ENCODE measurements around the gene KLF15. TPM values are rescaled to one million over a fixed set of nuclear protein-coding genes. Genes with fewer than 3 reads are reported as not detected.

KLF15 gene
- total and polyA plus RNA-seq, 2 donors from 2014 or later: 22.9 to 30.0 TPM

DNA sequence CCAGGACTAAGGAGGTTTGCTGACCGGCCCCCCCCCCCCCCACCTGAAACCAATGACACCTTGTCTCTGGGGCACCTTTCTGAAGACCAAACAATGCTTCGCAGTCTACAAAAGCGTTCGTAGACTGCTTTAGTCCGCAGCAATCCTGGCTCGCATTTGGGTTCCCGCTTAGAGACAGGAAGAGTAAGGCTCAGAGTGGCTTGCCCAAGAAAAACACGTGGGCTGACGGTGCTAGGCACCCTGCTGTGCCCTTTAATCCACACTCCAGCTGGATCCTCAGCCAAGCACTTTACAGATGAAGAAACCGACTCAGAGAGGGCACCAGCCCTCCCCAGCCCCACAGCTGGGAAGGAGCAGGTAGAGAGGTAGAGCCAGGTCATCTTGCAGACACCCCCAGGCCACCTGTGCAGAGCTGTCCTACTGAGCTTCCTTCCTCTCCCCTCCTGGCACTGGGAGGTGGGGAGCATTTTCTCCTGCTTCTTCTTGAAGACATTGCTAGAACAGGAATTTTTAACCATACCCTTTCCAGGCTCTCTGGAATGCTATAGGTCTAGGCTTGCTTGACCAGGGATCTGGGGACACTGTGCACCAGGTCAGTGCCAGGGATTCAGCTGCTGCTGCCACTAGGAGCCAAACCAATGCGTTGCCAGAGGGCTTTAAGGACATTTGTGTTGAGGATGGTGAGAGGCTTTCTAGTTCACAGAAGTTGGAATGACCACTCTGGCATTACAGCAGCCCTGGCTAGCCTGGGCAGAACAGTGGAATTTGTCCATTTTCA lies 1.0 kb upstream of the KLF15 start:
- H3K4me3 ChIP-seq (ENCODE audit: low read length in 3 of 3): peak overlapping the region in 1 of 3 donors; percentile 67
- TF ChIP-seq, protein P1, sequence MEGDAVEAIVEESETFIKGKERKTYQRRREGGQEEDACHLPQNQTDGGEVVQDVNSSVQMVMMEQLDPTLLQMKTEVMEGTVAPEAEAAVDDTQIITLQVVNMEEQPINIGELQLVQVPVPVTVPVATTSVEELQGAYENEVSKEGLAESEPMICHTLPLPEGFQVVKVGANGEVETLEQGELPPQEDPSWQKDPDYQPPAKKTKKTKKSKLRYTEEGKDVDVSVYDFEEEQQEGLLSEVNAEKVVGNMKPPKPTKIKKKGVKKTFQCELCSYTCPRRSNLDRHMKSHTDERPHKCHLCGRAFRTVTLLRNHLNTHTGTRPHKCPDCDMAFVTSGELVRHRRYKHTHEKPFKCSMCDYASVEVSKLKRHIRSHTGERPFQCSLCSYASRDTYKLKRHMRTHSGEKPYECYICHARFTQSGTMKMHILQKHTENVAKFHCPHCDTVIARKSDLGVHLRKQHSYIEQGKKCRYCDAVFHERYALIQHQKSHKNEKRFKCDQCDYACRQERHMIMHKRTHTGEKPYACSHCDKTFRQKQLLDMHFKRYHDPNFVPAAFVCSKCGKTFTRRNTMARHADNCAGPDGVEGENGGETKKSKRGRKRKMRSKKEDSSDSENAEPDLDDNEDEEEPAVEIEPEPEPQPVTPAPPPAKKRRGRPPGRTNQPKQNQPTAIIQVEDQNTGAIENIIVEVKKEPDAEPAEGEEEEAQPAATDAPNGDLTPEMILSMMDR (IDR thresholded peaks at IDR 0.05; ENCODE audit: borderline replicate concordance, extremely low read depth, insufficient read depth): no peak
- peaks cover 0 to 26% (median 17%) of the 10 kb centered on the region in 3 donors for H3K4me1 ChIP-seq (ENCODE audit: control insufficient read depth in 2 of 3, insufficient read depth in 2 of 3, low read depth in 1 of 3, low read length in 3 of 3)
- H3K36me3 ChIP-seq (ENCODE audit: control insufficient read depth in 2 of 3, insufficient read depth in 3 of 3, low read length in 3 of 3): no peaks in the 10 kb centered on the region
- no peaks in the 10 kb centered on the region for H3K27me3 ChIP-seq (ENCODE audit: control insufficient read depth, insufficient read depth, low read length)
- intact Hi-C loops (cut with DNase I): no loop called here
- no peak for FAIRE-seq
- no peaks in the 10 kb centered on the region for H3K9me3 ChIP-seq (ENCODE audit: control insufficient read depth in 2 of 3, insufficient read depth in 1 of 3, low read length in 3 of 3)
- peak in 1 of 5 donors; percentile 67 for DNase-seq
- peak overlapping the region in 1 of 2 donors; percentile 54 for H3K27ac ChIP-seq (ENCODE audit: low read depth in 2 of 2, low read length in 2 of 2)
- H3K9ac ChIP-seq (ENCODE audit: low read length in 3 of 3): peak overlapping the region in 1 of 3 donors; percentile 65

DNA sequence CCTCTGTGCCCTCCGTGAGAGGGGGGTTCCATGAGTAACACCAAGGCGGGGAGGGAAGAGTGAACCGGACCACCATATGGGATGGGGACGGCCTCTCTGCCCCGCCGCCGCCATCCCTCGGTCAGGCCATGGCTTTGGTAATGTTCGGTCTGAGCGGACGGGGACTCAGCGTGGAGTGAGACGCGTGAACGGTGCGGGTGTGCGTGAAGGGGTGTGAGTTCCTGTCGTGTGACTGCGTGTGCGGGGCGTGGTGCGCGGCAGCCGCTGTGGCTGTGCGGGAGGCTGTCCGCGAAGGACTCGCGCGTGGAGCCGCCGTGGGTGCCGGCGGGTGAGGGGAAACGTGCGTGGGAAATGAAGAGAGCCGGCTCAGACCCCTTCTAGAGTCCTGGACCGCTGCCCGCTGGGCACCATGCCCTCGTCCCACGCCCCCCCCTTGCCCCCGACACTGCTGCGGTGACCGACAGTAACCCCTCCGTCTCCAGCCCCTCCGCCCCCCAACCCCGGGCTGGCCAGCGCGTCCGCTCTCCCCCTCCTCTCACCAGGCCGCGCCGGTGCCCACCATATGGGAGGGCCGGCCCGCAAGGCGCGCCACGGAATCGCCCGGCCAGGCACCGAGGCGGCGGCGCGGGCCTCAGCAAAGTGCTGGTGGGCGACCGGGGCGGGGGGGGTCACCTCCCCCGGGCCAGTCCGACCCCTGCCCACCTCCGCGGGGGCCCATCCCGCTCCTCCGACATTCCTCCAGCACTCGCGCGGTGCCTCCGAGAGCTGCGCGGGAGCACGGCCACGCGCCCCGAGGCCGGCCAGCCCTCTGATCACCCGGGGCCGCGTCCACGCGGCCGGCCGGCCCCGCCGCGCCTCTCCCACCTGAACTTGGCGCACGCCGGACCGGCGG lies 589 bp downstream of the KLF15 start:
- intact Hi-C loops (cut with DNase I): no loop called here
- DNase-seq: peak in 3 of 5 donors; percentile 50 to 84 (median 79)
- peak overlapping the region; percentile 35 to 90 (median 39) for H3K9ac ChIP-seq (ENCODE audit: low read length in 3 of 3)
- H3K27ac ChIP-seq (ENCODE audit: low read depth in 2 of 2, low read length in 2 of 2): peak overlapping the region; percentile 97 to 98
- peak overlapping the region; percentile 64 to 85 (median 82) for H3K4me3 ChIP-seq (ENCODE audit: low read length in 3 of 3)
- no peaks in the 10 kb centered on the region for H3K9me3 ChIP-seq (ENCODE audit: control insufficient read depth in 2 of 3, insufficient read depth in 1 of 3, low read length in 3 of 3)
- FAIRE-seq: no peak
- TF ChIP-seq, protein P1 (IDR thresholded peaks at IDR 0.05; ENCODE audit: borderline replicate concordance, extremely low read depth, insufficient read depth): no peak
- no peaks in the 10 kb centered on the region for H3K27me3 ChIP-seq (ENCODE audit: control insufficient read depth, insufficient read depth, low read length)
- peaks cover 0 to 30% (median 17%) of the 10 kb centered on the region in 3 donors for H3K4me1 ChIP-seq (ENCODE audit: control insufficient read depth in 2 of 3, insufficient read depth in 2 of 3, low read depth in 1 of 3, low read length in 3 of 3)
- H3K36me3 ChIP-seq (ENCODE audit: control insufficient read depth in 2 of 3, insufficient read depth in 3 of 3, low read length in 3 of 3): peaks cover 0 to 6% (median 0%) of the 10 kb centered on the region in 3 donors

DNA sequence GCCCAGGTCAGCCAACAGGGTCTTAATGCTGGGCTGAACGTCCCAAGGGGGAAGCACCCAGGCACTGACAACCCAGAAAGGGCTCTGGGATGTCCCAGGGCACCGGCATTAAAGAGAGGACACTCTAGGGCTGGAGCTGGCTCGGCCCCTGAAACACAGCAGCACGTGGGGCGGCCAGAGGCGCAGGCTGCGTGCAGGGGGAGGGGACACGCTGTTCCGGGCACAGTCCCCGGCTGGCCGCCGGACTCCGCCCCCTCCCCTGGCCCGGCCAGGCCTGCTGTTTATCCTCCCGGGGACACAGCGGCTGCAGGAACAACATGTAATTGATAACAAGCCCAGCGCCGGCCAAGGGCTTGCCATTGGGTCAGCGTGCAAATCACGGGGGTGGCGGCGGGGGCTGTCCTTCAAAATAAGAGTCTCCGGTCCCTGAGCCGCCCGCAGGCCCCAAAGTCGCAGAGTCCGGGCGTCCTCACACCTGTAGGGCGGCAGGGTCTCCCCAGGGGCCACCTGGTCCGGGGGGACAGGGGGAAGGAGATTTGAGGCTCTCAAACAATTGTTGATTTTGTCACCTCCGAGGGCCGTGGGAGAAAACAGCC lies 1.3 kb downstream of the KLF15 start:
- Histone ChIP-seq H3K4me1 (ENCODE audit: control insufficient read depth in 2 of 3, insufficient read depth in 2 of 3, low read depth in 1 of 3, low read length in 3 of 3) (peaks cover 0 to 30% (median 17%) of the 10 kb centered on the region in 3 donors), H3K9me3 (ENCODE audit: control insufficient read depth in 2 of 3, insufficient read depth in 1 of 3, low read length in 3 of 3) (no peaks in the 10 kb centered on the region), H3K36me3 (ENCODE audit: control insufficient read depth in 2 of 3, insufficient read depth in 3 of 3, low read length in 3 of 3) (peaks cover 0 to 13% (median 0%) of the 10 kb centered on the region in 3 donors), H3K4me3 (ENCODE audit: low read length in 3 of 3) (peak overlapping the region; percentile 64 to 85 (median 82)), H3K9ac (ENCODE audit: low read length in 3 of 3) (peak overlapping the region; percentile 39 to 90 (median 49)), H3K27ac (ENCODE audit: low read depth in 2 of 2, low read length in 2 of 2) (peak overlapping the region; percentile 97 to 98), H3K27me3 (ENCODE audit: control insufficient read depth, insufficient read depth, low read length) (no peaks in the 10 kb centered on the region)
- no peak for FAIRE-seq
- intact Hi-C loops (cut with DNase I): no loop called here
- peak; percentile 82 to 98 (median 93) for DNase-seq
- TF ChIP-seq, protein P1 (IDR thresholded peaks at IDR 0.05; ENCODE audit: borderline replicate concordance, extremely low read depth, insufficient read depth): no peak

Measured in kidney (tissue), 14 donors.